Prostate gland (tissue), 2 donors: ENCODE data around the gene NXF1. TPM values are rescaled to one million over a fixed set of nuclear protein-coding genes. Genes with fewer than 3 reads are reported as not detected.

Experiments used
- DNase-seq: peaks from one replicate; pipeline ENCODE4 v3.0.0-alpha.2; 2019; ENCODE audit warnings: low spot score
- H3K27ac ChIP-seq, 2 donors: fragments of 200-600 bp; sonication (generic); 2 replicates each; pipeline ENCODE4 v1.5.1; 2017 to 2019
- H3K27me3 ChIP-seq: fragments of 200-600 bp; sonication (generic); replicated peaks from 2 replicates; pipeline ENCODE4 v1.5.1; 2019; ENCODE audit not compliant: insufficient read depth
- H3K36me3 ChIP-seq, 2 donors: fragments of 200-600 bp; sonication (generic); 1 replicate in 1 of 2; 2 replicates in 1 of 2; pipeline versions ENCODE4 v1.5.1 to v1.8.1; 2017 to 2019
- H3K4me1 ChIP-seq: fragments of 200-600 bp; sonication (generic); replicated peaks from 2 replicates; pipeline ENCODE4 v1.5.1; 2019
- H3K4me3 ChIP-seq, 2 donors: fragments of 200-600 bp; sonication (generic); 2 replicates each; pipeline ENCODE4 v1.5.1; 2017 to 2019
- H3K9me3 ChIP-seq: fragments of 200-600 bp; sonication (generic); 2 replicates; pipeline ENCODE4 v1.5.1; 2017
- POLR2A ChIP-seq: fragments of 450-650 bp; IDR thresholded peaks from one replicate; pipeline ENCODE4 v1.6.1; 2016; ENCODE audit warnings: antibody characterized with exemption, mild to moderate bottlenecking
- POLR2AphosphoS5 ChIP-seq: sonication (generic); formaldehyde crosslinking; IDR thresholded peaks from one replicate; pipeline ENCODE4 v1.6.1; 2017; ENCODE audit warnings: antibody characterized with exemption
- WGBS: methylation state at CpG from one replicate; pipeline ENCODE4 v1.1.5; 2018; 5-methylcytosine and 5-hydroxymethylcytosine counted together
- intact Hi-C: fragments of 100-400 bp; cut with DNase I; formaldehyde crosslinking; loops from one replicate; pipeline ENCODE4 v1.14.2; 2022
- total RNA-seq, 2 donors: library from RNA; depleted of rRNA; stranded (reverse); fragments of >200 nt; gene quantifications; one replicate each; pipeline ENCODE4 v1.1.0, GENCODE V29; 2016
- TF ChIP-seq, protein P1 (sequence below), 4 experiments: fragments of 200-600 bp in 2 of 4; fragments of 450-650 bp in 2 of 4; sonication (generic) in 2 of 4; IDR thresholded peaks; 1 replicate in 3 of 4; 2 replicates in 1 of 4; pipeline ENCODE4 v1.5.1; 2016 to 2019; ENCODE audit warnings: antibody characterized with exemption in 4 of 4, mild to moderate bottlenecking in 2 of 4, moderate library complexity in 2 of 4

Gene NXF1
- total RNA-seq, 2 donors from 2014 or later, result 75.6 to 98.2 TPM

GRCh38 chr11:62794201-62794775 is 11.0 kb downstream of the NXF1 start:
- no peaks in the 10 kb centered on the region for H3K27me3 ChIP-seq
- H3K4me1 ChIP-seq, result peaks cover 11% of the 10 kb centered on the region
- WGBS, result 91% methylated on average over 8 of the region's 8 CpGs
- H3K36me3 ChIP-seq, result peaks cover 18 to 42% of the 10 kb centered on the region in 2 donors
- intact Hi-C loops, result no loop called here
- H3K9me3 ChIP-seq, result no peaks in the 10 kb centered on the region
- no peak overlapping the region for H3K27ac ChIP-seq
- no peak for DNase-seq
- TF ChIP-seq POLR2AphosphoS5 (no peak), POLR2A (no peak)
- TF ChIP-seq, protein P1, sequence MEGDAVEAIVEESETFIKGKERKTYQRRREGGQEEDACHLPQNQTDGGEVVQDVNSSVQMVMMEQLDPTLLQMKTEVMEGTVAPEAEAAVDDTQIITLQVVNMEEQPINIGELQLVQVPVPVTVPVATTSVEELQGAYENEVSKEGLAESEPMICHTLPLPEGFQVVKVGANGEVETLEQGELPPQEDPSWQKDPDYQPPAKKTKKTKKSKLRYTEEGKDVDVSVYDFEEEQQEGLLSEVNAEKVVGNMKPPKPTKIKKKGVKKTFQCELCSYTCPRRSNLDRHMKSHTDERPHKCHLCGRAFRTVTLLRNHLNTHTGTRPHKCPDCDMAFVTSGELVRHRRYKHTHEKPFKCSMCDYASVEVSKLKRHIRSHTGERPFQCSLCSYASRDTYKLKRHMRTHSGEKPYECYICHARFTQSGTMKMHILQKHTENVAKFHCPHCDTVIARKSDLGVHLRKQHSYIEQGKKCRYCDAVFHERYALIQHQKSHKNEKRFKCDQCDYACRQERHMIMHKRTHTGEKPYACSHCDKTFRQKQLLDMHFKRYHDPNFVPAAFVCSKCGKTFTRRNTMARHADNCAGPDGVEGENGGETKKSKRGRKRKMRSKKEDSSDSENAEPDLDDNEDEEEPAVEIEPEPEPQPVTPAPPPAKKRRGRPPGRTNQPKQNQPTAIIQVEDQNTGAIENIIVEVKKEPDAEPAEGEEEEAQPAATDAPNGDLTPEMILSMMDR (IDR thresholded peaks at IDR 0.05), result no peak
- no peak overlapping the region for H3K4me3 ChIP-seq

DNA sequence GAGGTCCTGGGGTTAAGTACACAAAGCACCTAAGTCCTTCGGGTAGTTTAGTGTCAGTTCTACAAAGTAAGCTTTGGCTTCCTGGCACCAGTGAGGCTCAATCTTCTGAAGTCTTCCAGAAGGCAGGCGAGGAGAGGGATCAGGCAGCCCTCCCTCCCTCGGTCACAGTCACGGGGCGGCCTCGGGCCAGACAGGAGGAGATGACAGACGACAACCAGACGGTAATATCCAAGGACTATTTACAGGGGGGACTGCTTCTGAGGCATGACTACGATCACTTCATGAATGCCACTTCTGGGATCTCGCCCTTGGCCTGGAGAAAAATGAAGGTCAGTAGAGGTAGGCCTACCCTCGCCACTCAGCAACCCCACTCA is 13.1 kb downstream of the NXF1 start:
- intact Hi-C loops, result no loop called here
- Histone ChIP-seq H3K9me3 (no peaks in the 10 kb centered on the region), H3K27me3 (no peaks in the 10 kb centered on the region), H3K36me3 (peaks cover 15 to 29% of the 10 kb centered on the region in 2 donors), H3K4me3 (peak overlapping the region in 1 of 2 donors; percentile 69), H3K27ac (peak overlapping the region; percentile 71 to 74), H3K4me1 (peaks cover 18% of the 10 kb centered on the region)
- no peak for DNase-seq
- 18% methylated on average over 11 of the region's 11 CpGs for WGBS
- TF ChIP-seq POLR2A (no peak), POLR2AphosphoS5 (no peak)
- TF ChIP-seq, protein P1 (IDR thresholded peaks at IDR 0.05), result no peak

- H3K4me1 ChIP-seq, result peaks cover 18% of the 10 kb centered on the region
- H3K9me3 ChIP-seq, result no peaks in the 10 kb centered on the region
- TF ChIP-seq POLR2AphosphoS5, result peak; percentile 92
- peak; percentile 69 for TF ChIP-seq POLR2A
- TF ChIP-seq, protein P1 (IDR thresholded peaks at IDR 0.05), result peak; percentile 12 to 55 (median 30)
- H3K4me3 ChIP-seq, result peak within 1 kb of the TSS; percentile 69 to 73
- peak; percentile 84 for DNase-seq
- H3K36me3 ChIP-seq, result peaks cover 12 to 26% of the 10 kb centered on the region in 2 donors
- WGBS, result 0% methylated on average over 52 of the region's 58 CpGs
- intact Hi-C loops, result no loop called here
- H3K27me3 ChIP-seq, result no peaks in the 10 kb centered on the region
- H3K27ac ChIP-seq, result peak within 1 kb of the TSS; percentile 71 to 74
Observed at GRCh38 chr11:62791501-62792201, 13.6 kb downstream of the NXF1 start, which contains the start of gene TMEM223. TSS of gene TMEM223 (minus strand) at chr11:62792006. CDS start at chr11:62791994, 12 bp downstream.

DNA sequence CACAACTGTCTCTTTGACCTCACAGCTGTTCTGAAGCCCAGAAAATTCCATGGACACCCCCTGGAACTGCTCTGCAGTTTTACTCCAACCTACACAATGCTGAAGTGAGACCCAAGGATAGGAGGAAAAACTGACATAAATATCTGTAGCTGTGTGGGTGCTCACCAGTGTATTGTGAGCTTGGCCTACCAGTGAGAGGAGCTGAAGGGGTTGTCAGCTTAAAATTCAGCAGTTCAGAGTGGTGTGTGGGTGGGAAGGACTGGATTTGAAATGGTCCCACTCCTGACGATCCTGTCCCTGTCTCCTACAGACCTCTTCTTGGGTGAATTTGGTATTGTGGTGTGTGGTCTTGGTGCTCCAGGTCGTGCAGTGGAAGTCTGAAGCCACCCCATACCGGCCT is 15.7 kb downstream of the NXF1 start:
- DNase-seq, result no peak
- Histone ChIP-seq H3K27me3 (no peaks in the 10 kb centered on the region), H3K4me1 (peaks cover 25% of the 10 kb centered on the region), H3K36me3 (peaks cover 4 to 9% of the 10 kb centered on the region in 2 donors), H3K9me3 (no peaks in the 10 kb centered on the region), H3K27ac (no peak overlapping the region), H3K4me3 (no peak overlapping the region)
- intact Hi-C loops, result loop anchor here (5.0 kb wide), 1 partner anchor 93 kb away; the partner anchor contains the start of gene SLC3A2
- WGBS, result 71% methylated on average over 3 of the region's 3 CpGs
- TF ChIP-seq POLR2A, result no peak
- TF ChIP-seq, protein P1 (IDR thresholded peaks at IDR 0.05), result no peak
- no peak for TF ChIP-seq POLR2AphosphoS5
